SKM-1 (cell line): ENCODE results near the gene TSPAN16.

ENCODE experiments used
- DNase-seq: peaks from one replicate; lab custom pipeline; 2025; ENCODE audit not compliant: unreplicated experiment; lab: John Stamatoyannopoulos, UW

The TSPAN16 gene

DNA sequence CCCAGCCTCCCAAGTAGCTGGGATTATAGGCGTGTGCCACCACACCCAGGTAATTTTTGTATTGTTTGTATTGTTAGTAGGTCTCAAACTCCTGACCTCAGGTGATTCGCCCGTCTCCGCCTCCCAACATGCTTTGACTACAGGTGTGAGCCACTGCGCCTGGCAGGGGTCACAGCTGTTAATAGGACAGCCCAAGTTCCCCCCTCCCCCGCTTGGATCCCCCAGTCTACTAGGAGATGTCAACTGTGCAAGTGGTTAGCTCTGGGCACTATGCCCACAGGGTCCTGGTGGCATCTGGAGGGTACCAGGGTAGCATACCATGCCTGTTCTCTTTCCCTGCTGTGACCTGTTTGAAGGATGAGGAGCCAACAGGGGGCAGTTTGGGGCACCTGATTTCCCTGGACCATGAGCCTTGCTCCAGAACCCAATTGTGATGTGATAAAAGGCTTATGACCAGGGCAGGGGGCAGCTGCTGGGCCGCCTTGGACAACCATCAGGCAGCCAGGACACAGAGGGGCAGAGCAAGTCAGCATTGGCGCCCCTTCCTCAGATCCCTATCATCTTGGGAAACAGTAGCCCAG, at the start of gene TSPAN16:
Gene TSPAN16, plus strand, starts transcription at position 496 of the 581 bp plus-strand sequence. CDS start 138 bp downstream, outside the sequence.
- no peak for DNase-seq

DNA sequence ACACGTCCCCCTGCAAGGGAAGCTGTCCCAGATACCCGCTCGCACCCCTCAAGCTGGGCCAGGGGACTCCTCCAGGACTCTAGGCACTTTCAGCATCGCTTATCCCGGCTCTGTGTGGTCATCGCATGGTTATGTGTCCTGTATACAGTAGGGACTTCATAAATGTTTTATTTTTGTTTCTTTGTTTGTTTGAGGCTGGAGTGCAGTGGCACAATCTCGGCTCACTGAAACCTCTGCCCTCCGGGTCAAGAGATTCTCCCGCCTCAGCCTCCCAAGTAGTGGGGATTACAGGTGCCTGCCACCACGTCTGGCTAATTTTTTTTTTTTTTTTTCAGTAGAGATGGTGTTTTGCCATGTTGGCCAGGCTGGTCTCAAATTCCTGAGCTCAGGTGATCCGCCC, 49.0 kb upstream of the TSPAN16 start:
- no peak for DNase-seq

DNA sequence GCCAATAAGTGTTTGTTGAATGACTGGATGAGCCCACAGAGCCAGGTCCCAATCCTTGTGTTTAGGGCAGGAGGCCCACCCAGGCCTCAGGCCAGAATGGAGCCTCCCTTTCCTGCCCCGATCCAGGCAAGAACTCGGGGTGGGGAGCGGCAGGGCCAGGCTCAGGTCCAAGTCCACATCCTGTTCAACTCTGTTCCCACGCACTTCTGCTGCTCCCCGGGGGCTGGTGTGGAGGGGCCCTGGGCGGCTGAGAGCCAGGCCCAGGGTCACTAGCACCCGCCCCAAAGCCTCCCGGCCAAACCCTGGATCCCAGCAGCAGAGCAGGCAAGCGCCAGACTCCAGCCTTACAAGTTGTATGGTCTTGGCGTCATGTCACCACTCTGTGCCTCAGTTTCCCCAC, 48.6 kb upstream of the TSPAN16 start:
- no peak for DNase-seq

- DNase-seq, result no peak
Observed at GRCh38 chr19:11247934-11248333, 48.0 kb upstream of the TSPAN16 start.

- DNase-seq, result no peak
Observed at GRCh38 chr19:11248852-11249251, 47.1 kb upstream of the TSPAN16 start.

DNA sequence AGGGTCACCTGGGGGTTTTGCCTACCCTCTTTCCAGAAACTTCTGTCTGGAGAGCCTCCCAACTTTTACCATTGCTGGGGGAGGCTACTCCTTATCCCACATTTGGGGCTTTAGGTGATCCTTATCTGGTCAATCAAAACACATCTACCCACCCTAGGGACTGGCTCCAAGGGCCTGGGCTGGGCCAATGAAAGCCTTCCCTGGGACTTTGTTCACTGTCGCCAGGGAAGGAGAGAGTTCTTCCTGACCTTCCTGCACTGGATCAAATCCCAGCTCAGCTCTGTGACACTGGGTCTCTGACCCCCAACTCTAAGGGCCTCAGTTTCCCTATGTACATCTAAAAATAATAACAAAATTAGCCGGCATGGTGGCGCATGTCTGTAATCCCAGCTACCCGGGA, 44.7 kb upstream of the TSPAN16 start:
- DNase-seq, result no peak

GRCh38 chr19:11251650-11252314, 44.2 kb upstream of the TSPAN16 start:
- no peak for DNase-seq

DNA sequence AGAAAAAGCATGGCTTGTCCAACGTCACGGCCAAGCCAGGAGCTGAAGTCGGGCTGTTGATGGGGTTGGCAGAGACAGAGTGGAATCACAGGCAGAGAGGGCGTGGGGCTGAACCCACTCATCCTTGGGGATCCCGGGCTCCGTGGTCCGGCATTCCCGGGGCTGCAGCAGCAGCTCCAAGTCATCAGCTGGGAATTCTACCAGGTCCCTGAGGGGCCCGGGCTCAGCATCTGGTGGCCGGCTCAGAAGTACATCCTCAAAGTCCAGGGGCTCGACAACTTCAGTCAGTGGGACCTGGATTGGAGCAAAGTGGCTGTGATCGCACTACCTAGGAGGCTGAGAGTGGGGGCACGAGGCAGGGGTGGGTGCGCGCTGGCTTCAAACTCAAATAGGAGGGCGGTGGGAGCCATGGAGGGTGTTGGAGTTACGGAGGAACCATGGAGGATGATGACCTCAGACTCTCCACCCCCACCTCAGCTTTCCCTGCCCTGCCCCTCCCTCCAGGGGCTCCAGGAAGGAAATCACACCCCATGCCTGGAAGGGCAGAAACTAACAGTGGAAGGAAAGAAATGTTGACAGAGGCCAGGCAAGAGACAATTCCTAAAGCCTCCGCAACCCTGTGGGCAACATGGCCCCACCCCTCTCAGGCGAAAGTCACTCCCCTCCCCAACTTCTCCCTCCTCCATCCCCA, 43.1 kb upstream of the TSPAN16 start:
- DNase-seq, result no peak

DNA sequence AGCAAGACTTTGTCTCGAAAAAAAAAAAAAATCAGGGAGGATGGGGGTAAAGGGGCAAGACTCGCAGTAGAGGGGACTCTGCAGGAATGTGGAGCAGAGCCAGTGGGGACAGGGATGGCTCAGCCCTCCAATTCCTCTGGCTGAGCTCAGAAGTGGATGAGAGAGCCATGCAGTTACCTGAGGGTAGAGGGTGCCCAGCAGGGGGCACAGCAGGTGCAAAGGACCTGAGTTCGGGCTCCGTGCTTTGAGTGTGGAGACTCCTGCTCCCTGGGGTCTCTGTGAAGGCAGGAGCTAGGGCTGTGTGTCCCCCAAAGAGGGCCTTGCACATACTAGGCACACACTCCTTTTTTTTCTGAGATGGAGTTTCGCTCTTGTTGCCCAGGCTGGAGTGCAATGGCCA, 41.3 kb upstream of the TSPAN16 start:
- no peak for DNase-seq

- no peak for DNase-seq
Observed at GRCh38 chr19:11256189-11256588, 39.8 kb upstream of the TSPAN16 start.

GRCh38 chr19:11257846-11258380, 38.0 kb upstream of the TSPAN16 start:
- no peak for DNase-seq

DNA sequence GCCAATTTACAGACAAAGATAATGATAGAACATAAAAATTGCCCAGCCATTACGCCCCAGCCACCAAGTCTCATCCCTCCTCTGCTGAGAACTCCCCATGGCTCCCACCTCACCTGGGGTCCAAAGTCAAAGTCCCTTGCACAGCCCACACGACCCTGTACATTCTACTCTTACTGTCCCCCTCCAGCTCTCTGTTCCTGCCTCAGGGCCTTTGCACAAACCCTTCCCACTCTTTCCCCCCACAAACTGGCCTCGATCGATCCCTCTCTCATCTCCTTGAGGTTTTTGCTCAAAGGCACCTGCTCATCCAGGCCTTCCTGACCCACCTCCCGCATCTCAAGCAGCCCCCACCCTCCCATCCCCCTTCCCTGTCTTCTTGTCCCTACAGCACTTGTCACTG, 35.0 kb upstream of the TSPAN16 start:
- no peak for DNase-seq

- no peak for DNase-seq
Observed at GRCh38 chr19:11261431-11261970, 34.5 kb upstream of the TSPAN16 start.

DNA sequence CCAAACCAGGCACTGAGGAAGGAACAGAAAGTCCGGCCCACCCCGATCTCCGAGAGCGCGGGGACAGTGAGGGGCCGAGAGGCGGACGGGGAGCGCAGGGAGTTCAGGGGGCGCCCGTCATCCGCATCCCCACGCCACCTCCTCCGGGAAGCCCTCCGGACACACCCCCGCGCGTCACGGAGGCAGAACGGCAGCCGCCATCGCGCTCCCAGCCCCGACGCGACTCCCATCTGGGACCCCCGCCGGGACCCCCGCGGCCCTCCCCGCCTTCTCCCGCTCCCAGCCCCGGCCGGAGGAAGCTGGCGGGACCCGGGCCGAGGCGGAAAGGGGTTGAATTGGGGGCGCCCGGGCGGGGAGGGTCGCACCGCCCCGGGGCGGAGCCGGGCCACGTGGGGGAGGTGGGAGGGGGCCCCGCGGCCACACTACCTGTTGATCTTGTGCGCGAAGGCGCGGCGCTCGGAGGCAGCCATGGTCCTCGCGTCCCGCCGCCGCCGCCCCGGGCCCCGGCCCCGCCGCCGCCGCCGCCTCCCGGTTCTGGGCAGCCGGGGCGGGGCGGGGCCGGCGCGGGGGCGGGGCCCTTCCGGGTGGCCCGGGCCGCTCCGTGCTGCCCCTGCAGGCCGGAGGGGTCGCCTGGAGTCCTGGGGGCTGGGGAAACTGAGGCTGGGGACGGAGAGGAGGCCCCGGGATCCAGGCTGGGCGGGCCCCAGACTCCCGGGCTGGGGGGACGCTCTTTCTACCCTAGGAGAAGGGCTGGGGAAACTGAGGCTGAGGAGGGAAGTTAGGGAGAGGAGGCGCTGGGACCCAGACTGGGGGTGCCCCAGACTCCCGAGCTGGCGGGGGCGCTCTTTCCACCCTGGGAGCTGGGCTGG, 33.8 kb upstream of the TSPAN16 start, which contains the start of gene DOCK6:
Gene DOCK6, minus strand, starts transcription at position 554 of the 869 bp plus-strand sequence. Its CDS starts 84 bp downstream, at position 470.
- no peak for DNase-seq

DNA sequence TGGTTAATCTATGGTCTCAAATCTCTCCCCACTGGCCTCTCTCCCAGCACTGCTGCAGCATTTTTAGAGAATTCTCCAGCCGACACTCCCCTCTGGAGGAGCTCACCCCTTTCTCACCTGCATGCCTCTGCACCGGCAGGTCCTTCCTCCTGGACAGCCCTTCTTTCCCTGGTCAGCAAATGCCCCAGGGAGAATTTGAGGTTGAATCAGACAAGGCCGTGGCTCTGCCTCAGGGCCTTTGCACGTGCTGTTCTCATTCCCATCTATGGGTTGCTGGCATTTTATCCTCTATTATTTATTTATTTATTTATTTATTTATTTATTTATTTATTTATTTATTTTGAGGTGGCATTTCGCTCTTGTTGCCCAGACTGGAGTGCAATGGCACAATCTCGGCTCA, 32.2 kb upstream of the TSPAN16 start:
- no peak for DNase-seq

GRCh38 chr19:11264452-11265176, 31.3 kb upstream of the TSPAN16 start:
- DNase-seq, result no peak

DNA sequence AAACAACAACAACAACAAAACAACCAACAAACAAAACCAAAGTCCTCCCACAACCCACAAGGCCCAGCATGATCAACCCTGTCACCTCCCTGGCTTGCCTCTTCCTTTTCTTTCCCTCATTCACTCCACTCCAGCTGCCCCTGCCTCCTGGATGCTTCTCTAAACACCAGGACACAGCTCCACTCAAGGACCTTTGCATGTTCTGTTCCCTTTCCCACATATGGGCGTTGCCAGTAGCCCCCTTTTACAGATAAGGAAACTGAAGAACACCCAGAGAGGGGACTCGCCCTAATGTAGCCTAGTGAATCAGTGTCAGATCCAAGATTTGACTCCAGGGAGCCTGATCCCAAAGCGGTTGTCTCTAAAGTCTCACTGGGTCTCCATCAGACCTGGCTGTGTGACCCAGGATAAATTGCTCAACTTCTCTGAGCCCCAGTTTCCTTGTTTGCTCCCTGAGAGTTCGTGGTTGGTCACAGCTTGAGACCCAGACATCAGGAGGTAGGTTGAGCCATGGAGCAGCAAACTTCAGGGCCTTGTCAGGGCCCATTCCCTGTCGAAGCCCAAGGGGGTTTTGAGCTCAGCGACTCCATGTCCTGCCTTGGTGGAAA, 30.7 kb upstream of the TSPAN16 start:
- DNase-seq, result no peak

- DNase-seq, result no peak
Observed at GRCh38 chr19:11265785-11266236, 30.1 kb upstream of the TSPAN16 start.

DNA sequence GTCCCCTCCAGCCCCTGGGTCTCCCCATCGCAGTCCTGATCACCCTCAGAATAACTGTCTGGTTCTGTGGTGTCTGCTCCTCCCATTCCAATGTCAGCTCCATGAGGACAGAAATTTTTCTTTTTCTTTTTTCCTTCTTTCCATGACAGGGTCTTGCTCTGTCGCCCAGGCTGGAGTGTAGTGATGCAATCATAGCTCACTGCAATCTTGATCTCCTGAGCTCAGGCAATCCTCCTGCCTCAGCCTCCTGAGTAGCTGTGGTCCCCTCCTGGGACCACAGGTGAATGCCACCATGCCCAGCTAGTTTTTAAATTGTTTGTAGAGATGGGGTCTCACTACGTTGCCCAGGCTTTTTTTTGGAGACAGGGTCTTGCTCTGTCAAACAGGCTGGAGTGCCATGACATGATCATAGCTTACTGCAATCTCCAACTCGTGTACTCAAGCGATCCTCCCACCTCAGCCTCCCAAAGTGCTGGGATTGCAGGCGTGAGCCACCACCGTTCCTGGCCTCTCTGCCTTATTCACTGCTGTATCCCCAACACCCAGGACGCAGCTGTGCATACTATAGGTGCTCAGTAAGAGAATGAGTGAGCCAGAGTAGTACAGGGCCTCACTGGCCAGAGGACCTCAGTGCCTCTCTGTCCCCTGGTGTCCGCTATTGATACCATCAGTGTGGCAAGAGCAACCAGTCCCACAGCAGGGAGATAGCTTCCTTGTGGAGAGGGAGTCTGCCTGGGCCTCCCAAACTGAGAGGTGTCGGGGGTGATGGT, 28.5 kb upstream of the TSPAN16 start:
- no peak for DNase-seq
